Calu3 (cell line): ENCODE data around the gene KLRD1. TPM values are rescaled to one million over a fixed set of nuclear protein-coding genes. Genes with fewer than 3 reads are reported as not detected.
"Not testable (repeated sequence)": the region's sequence is repeated elsewhere in the genome, so short reads cannot be mapped to it uniquely, and the experiment has no call there.

Source experiments
- BruUV-seq: library from RNA; stranded (reverse); fragments of 400-500 nt; replicated peaks from 2 replicates; lab custom pipeline; 2021; lab: Mats Ljungman, UMichigan
- CTCF ChIA-PET: fragments of 300-600 bp; sonication (Branson Sonifier 250); formaldehyde crosslinking; loops from one replicate; lab custom pipeline; 2022; ENCODE audit warnings: antibody characterized with exemption; lab: Charles Lee
- DNase-seq: peaks from one replicate; pipeline ENCODE4 v3.0.0; 2022
- H3K27ac Mint-ChIP-seq: one replicate; pipeline ENCODE4 v1.8.0; 2022; ENCODE audit warnings: mixed read lengths; ENCODE audit not compliant: unreplicated experiment
- H3K27me3 Mint-ChIP-seq: one replicate; pipeline ENCODE4 v1.8.0; 2022; ENCODE audit warnings: mixed read lengths; ENCODE audit not compliant: unreplicated experiment
- H3K36me3 Mint-ChIP-seq: one replicate; pipeline ENCODE4 v1.8.0; 2022; ENCODE audit warnings: mild to moderate bottlenecking, moderate library complexity, mixed read lengths; ENCODE audit not compliant: insufficient read depth, unreplicated experiment
- H3K4me1 Mint-ChIP-seq: one replicate; pipeline ENCODE4 v1.8.0; 2022; ENCODE audit warnings: mild to moderate bottlenecking, low read depth, mixed read lengths; ENCODE audit not compliant: unreplicated experiment
- H3K4me3 Mint-ChIP-seq: one replicate; pipeline ENCODE4 v1.8.0; 2022; ENCODE audit warnings: mild to moderate bottlenecking, low read depth, moderate library complexity, mixed read lengths; ENCODE audit not compliant: unreplicated experiment
- H3K9me3 Mint-ChIP-seq: one replicate; pipeline ENCODE4 v1.8.0; 2022; ENCODE audit warnings: low read depth, mixed read lengths; ENCODE audit not compliant: unreplicated experiment
- CTCF ChIP-seq: fragments of 200-600 bp; IDR thresholded peaks from one replicate; pipeline ENCODE4 v1.8.0; 2022; ENCODE audit warnings: antibody characterized with exemption; ENCODE audit not compliant: unreplicated experiment
- intact Hi-C: fragments of 100-400 bp; cut with micrococcal nuclease; formaldehyde crosslinking; loops from one replicate; pipeline ENCODE4 v1.10.0; 2022; ENCODE audit not compliant: unreplicated experiment
- total RNA-seq: library from RNA; stranded (reverse); gene quantifications from 2 replicates; pipeline ENCODE4 v1.2.3, GENCODE V29; 2022

KLRD1 gene
- total RNA-seq, 1 experiment from 2014 or later: 0.14 TPM

- intact Hi-C loops: no loop called here
- no peaks in the 10 kb centered on the region for H3K4me1 Mint-ChIP-seq
- no peak for DNase-seq
- H3K4me3 Mint-ChIP-seq: no peak overlapping the region
- TF ChIP-seq CTCF: no peak
- CTCF ChIA-PET: no interaction called here
- H3K27ac Mint-ChIP-seq: no peak overlapping the region
- no peaks in the 10 kb centered on the region for H3K36me3 Mint-ChIP-seq
- no TSS peak for BruUV-seq
- no peaks in the 10 kb centered on the region for H3K9me3 Mint-ChIP-seq
- no peaks in the 10 kb centered on the region for H3K27me3 Mint-ChIP-seq
Observed at GRCh38 chr12:10310926-10311720, 3.5 kb downstream of the KLRD1 start.

- Mint-ChIP-seq H3K4me1 (no peaks in the 10 kb centered on the region), H3K9me3 (no peaks in the 10 kb centered on the region), H3K4me3 (no peak overlapping the region), H3K27ac (no peak overlapping the region), H3K36me3 (no peaks in the 10 kb centered on the region), H3K27me3 (no peaks in the 10 kb centered on the region)
- CTCF ChIA-PET: no interaction called here
- intact Hi-C loops: no loop called here
- no peak for DNase-seq
- BruUV-seq: no TSS peak
- TF ChIP-seq CTCF: no peak
Observed at GRCh38 chr12:10319388-10319787, 11.7 kb downstream of the KLRD1 start.

GRCh38 chr12:10320643-10321042, 13.0 kb downstream of the KLRD1 start:
- H3K36me3 Mint-ChIP-seq: no peaks in the 10 kb centered on the region
- no peak overlapping the region for H3K27ac Mint-ChIP-seq
- BruUV-seq: no TSS peak
- intact Hi-C loops: no loop called here
- no peak for TF ChIP-seq CTCF
- no peak for DNase-seq
- H3K4me3 Mint-ChIP-seq: no peak overlapping the region
- H3K4me1 Mint-ChIP-seq: no peaks in the 10 kb centered on the region
- H3K9me3 Mint-ChIP-seq: no peaks in the 10 kb centered on the region
- no peaks in the 10 kb centered on the region for H3K27me3 Mint-ChIP-seq
- CTCF ChIA-PET: no interaction called here

GRCh38 chr12:10328691-10329090, 21.0 kb downstream of the KLRD1 start:
- H3K4me3 Mint-ChIP-seq, H3K9me3 Mint-ChIP-seq, CTCF ChIA-PET, BruUV-seq, H3K27me3 Mint-ChIP-seq, H3K36me3 Mint-ChIP-seq, H3K4me1 Mint-ChIP-seq, H3K27ac Mint-ChIP-seq, DNase-seq: not testable (repeated sequence)
- intact Hi-C loops: loop anchor here (5.0 kb wide), 1 partner anchor 91 kb away; no protein-coding TSS in a partner anchor
